ENCODE measurements around the gene MTHFSD.

GRCh38 chr16:86549893-86550190, 5.2 kb downstream of the MTHFSD start:
- TF ChIP-seq CTCF (IDR thresholded peaks at IDR 0.05): no peak
- no peak for TF ChIP-seq POLR2AphosphoS5 (IDR thresholded peaks at IDR 0.05)

Data from gastroesophageal sphincter (tissue), 3 donors.